Karpas-422 (cell line): Measurements from ENCODE around the gene PBX1. TPM values are rescaled to one million over a fixed set of nuclear protein-coding genes. Genes with fewer than 3 reads are reported as not detected.

ENCODE experiments used
- DNase-seq: peaks from one replicate; pipeline ENCODE4 v3.0.0-alpha.2; 2015
- H2AFZ ChIP-seq: fragments of 200-600 bp; sonication (generic); 2 replicates; pipeline ENCODE4 v1.6.1; 2014; ENCODE audit warnings: antibody characterized with exemption, low read length, mixed read lengths
- H3K27ac ChIP-seq: fragments of 200-600 bp; sonication (generic); 2 replicates; pipeline ENCODE4 v1.5.1; 2014; ENCODE audit warnings: mild to moderate bottlenecking, low read length, moderate library complexity
- H3K27me3 ChIP-seq: fragments of 200-600 bp; sonication (generic); 2 replicates; pipeline ENCODE4 v1.6.1; 2014; ENCODE audit warnings: low read length, mixed read lengths
- H3K36me3 ChIP-seq: fragments of 200-600 bp; sonication (generic); 2 replicates; pipeline ENCODE4 v1.6.1; 2014; ENCODE audit warnings: low read length, mixed read lengths; ENCODE audit not compliant: insufficient read depth
- H3K4me1 ChIP-seq: fragments of 200-600 bp; sonication (generic); 2 replicates; pipeline ENCODE4 v1.6.1; 2014; ENCODE audit warnings: mild to moderate bottlenecking, low read length, mixed read lengths
- H3K4me2 ChIP-seq: fragments of 200-600 bp; sonication (generic); 2 replicates; pipeline ENCODE4 v1.6.1; 2014; ENCODE audit warnings: low read length, low read depth, mild to moderate bottlenecking; ENCODE audit not compliant: poor library complexity, severe bottlenecking
- H3K4me3 ChIP-seq: fragments of 200-600 bp; sonication (generic); 2 replicates; pipeline ENCODE4 v1.5.1; 2014; ENCODE audit warnings: mild to moderate bottlenecking, antibody characterized with exemption, low read length, mixed read lengths
- H3K79me2 ChIP-seq: fragments of 200-600 bp; sonication (generic); 2 replicates; pipeline ENCODE4 v1.6.1; 2014; ENCODE audit warnings: mild to moderate bottlenecking, low read length, mixed read lengths
- H3K9ac ChIP-seq: fragments of 200-600 bp; sonication (generic); 2 replicates; pipeline ENCODE4 v1.6.0; 2014; ENCODE audit warnings: low read length
- H3K9me2 ChIP-seq: fragments of 200-600 bp; sonication (generic), shearing (Covaris generic); replicated peaks from 2 replicates; pipeline ENCODE4 v1.6.0; 2014; ENCODE audit warnings: mild to moderate bottlenecking, low read length, moderate library complexity; ENCODE audit not compliant: insufficient read depth
- H3K9me3 ChIP-seq: fragments of 300-700, 200-600 bp; sonication (generic); 2 replicates; pipeline ENCODE4 v1.6.1; 2014; ENCODE audit warnings: low read length, mixed read lengths
- H4K20me1 ChIP-seq: fragments of 200-600 bp; sonication (generic); 2 replicates; pipeline ENCODE4 v1.6.1; 2014; ENCODE audit warnings: mild to moderate bottlenecking, antibody characterized with exemption, low read length, low read depth; ENCODE audit not compliant: insufficient read depth
- total RNA-seq: library from RNA; depleted of rRNA; stranded (reverse); fragments of >200 nt; shearing (Covaris generic); gene quantifications from 2 replicates; pipeline ENCODE4 v1.2.3, GENCODE V29; 2014; ENCODE audit warnings: low replicate concordance

PBX1 gene
- total RNA-seq, 1 experiment from 2014 or later = 0.41 TPM

GRCh38 chr1:164695956-164696665 lies 137.1 kb downstream of the PBX1 start:
- H2AFZ ChIP-seq = no peak overlapping the region
- no peak overlapping the region for H3K4me3 ChIP-seq
- H3K79me2 ChIP-seq = no peaks in the 10 kb centered on the region
- no peak overlapping the region for H3K9ac ChIP-seq
- no peaks in the 10 kb centered on the region for H3K27me3 ChIP-seq
- H4K20me1 ChIP-seq = no peaks in the 10 kb centered on the region
- no peaks in the 10 kb centered on the region for H3K4me1 ChIP-seq
- H3K9me3 ChIP-seq = no peaks in the 10 kb centered on the region
- no peak overlapping the region for H3K27ac ChIP-seq
- no peaks in the 10 kb centered on the region for H3K9me2 ChIP-seq
- no peak for DNase-seq
- no peaks in the 10 kb centered on the region for H3K36me3 ChIP-seq
- no peak overlapping the region for H3K4me2 ChIP-seq

- Histone ChIP-seq H4K20me1 (no peaks in the 10 kb centered on the region), H3K27ac (no peak overlapping the region), H3K9ac (no peak overlapping the region), H3K79me2 (no peaks in the 10 kb centered on the region), H3K27me3 (no peaks in the 10 kb centered on the region), H2AFZ (no peak overlapping the region), H3K36me3 (no peaks in the 10 kb centered on the region), H3K4me2 (no peak overlapping the region), H3K4me1 (no peaks in the 10 kb centered on the region), H3K4me3 (no peak overlapping the region), H3K9me2 (no peaks in the 10 kb centered on the region), H3K9me3 (no peaks in the 10 kb centered on the region)
- no peak for DNase-seq
These were observed 141.0 kb downstream of the PBX1 start for GRCh38 chr1:164699815-164700491.

- H3K9me3 ChIP-seq = no peaks in the 10 kb centered on the region
- H3K4me1 ChIP-seq = no peaks in the 10 kb centered on the region
- H3K9ac ChIP-seq = no peak overlapping the region
- no peak for DNase-seq
- H4K20me1 ChIP-seq = no peaks in the 10 kb centered on the region
- H3K4me2 ChIP-seq = no peak overlapping the region
- H3K36me3 ChIP-seq = no peaks in the 10 kb centered on the region
- no peak overlapping the region for H3K27ac ChIP-seq
- no peaks in the 10 kb centered on the region for H3K9me2 ChIP-seq
- H2AFZ ChIP-seq = no peak overlapping the region
- no peaks in the 10 kb centered on the region for H3K79me2 ChIP-seq
- H3K27me3 ChIP-seq = no peaks in the 10 kb centered on the region
- H3K4me3 ChIP-seq = no peak overlapping the region
These were observed 141.7 kb downstream of the PBX1 start for GRCh38 chr1:164700683-164701082.

- Histone ChIP-seq H3K27ac (no peak overlapping the region), H3K36me3 (no peaks in the 10 kb centered on the region), H3K9me3 (no peaks in the 10 kb centered on the region), H3K9me2 (no peaks in the 10 kb centered on the region), H2AFZ (no peak overlapping the region), H3K4me3 (no peak overlapping the region), H3K4me2 (no peak overlapping the region), H3K9ac (no peak overlapping the region), H3K27me3 (no peaks in the 10 kb centered on the region), H3K4me1 (no peaks in the 10 kb centered on the region), H4K20me1 (no peaks in the 10 kb centered on the region), H3K79me2 (no peaks in the 10 kb centered on the region)
- no peak for DNase-seq
These were observed 142.3 kb downstream of the PBX1 start for GRCh38 chr1:164701189-164701761.

GRCh38 chr1:164702216-164702615 lies 143.2 kb downstream of the PBX1 start:
- Histone ChIP-seq H2AFZ (no peak overlapping the region), H3K9ac (no peak overlapping the region), H4K20me1 (no peaks in the 10 kb centered on the region), H3K9me2 (no peaks in the 10 kb centered on the region), H3K27me3 (no peaks in the 10 kb centered on the region), H3K79me2 (no peaks in the 10 kb centered on the region), H3K36me3 (no peaks in the 10 kb centered on the region), H3K4me1 (no peaks in the 10 kb centered on the region), H3K27ac (no peak overlapping the region), H3K4me3 (no peak overlapping the region), H3K9me3 (no peaks in the 10 kb centered on the region), H3K4me2 (no peak overlapping the region)
- no peak for DNase-seq

- Histone ChIP-seq H3K27ac (no peak overlapping the region), H3K4me1 (no peaks in the 10 kb centered on the region), H3K9me3 (no peaks in the 10 kb centered on the region), H3K36me3 (no peaks in the 10 kb centered on the region), H3K27me3 (no peaks in the 10 kb centered on the region), H3K9me2 (no peaks in the 10 kb centered on the region), H3K9ac (no peak overlapping the region), H2AFZ (no peak overlapping the region), H3K4me3 (no peak overlapping the region), H3K79me2 (no peaks in the 10 kb centered on the region), H3K4me2 (no peak overlapping the region), H4K20me1 (no peaks in the 10 kb centered on the region)
- DNase-seq = no peak
These were observed 143.7 kb downstream of the PBX1 start for GRCh38 chr1:164702664-164703063.

- no peaks in the 10 kb centered on the region for H3K36me3 ChIP-seq
- no peaks in the 10 kb centered on the region for H3K27me3 ChIP-seq
- no peaks in the 10 kb centered on the region for H4K20me1 ChIP-seq
- no peak overlapping the region for H2AFZ ChIP-seq
- no peaks in the 10 kb centered on the region for H3K9me2 ChIP-seq
- no peak for DNase-seq
- H3K4me3 ChIP-seq = no peak overlapping the region
- no peaks in the 10 kb centered on the region for H3K9me3 ChIP-seq
- H3K4me2 ChIP-seq = no peak overlapping the region
- H3K79me2 ChIP-seq = no peaks in the 10 kb centered on the region
- H3K4me1 ChIP-seq = no peaks in the 10 kb centered on the region
- H3K9ac ChIP-seq = no peak overlapping the region
- no peak overlapping the region for H3K27ac ChIP-seq
These were observed 144.5 kb downstream of the PBX1 start for GRCh38 chr1:164703463-164703862.

GRCh38 chr1:164703960-164704411 lies 145.0 kb downstream of the PBX1 start:
- Histone ChIP-seq H4K20me1 (no peaks in the 10 kb centered on the region), H3K9me3 (no peaks in the 10 kb centered on the region), H3K4me3 (no peak overlapping the region), H3K9ac (no peak overlapping the region), H3K27me3 (no peaks in the 10 kb centered on the region), H3K79me2 (no peaks in the 10 kb centered on the region), H2AFZ (no peak overlapping the region), H3K9me2 (no peaks in the 10 kb centered on the region), H3K4me1 (no peaks in the 10 kb centered on the region), H3K4me2 (no peak overlapping the region), H3K36me3 (no peaks in the 10 kb centered on the region), H3K27ac (no peak overlapping the region)
- no peak for DNase-seq
